ENCODE data around the gene BEND2.

DNA sequence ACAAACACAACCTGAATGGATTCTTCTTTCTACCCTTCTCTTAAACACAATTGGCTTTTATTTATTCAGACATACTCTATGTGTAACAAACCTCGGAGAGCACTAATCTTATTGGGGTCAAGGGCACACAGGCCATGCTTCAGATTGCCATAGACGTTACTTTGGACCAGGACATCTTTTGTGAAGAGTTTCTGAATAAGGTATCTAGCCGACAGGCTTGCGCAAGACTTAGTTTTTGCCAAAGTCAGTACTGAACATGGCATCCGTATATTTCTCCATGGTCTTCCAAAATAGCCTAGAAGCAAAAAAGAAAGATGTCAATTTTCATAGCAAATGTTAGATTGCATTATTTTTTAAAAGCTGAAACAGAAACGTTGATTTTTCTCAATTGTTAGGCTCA, 49.8 kb downstream of the BEND2 start:
- no peak for TF ChIP-seq EP300 (IDR thresholded peaks at IDR 0.05)
- TF ChIP-seq, protein P1, sequence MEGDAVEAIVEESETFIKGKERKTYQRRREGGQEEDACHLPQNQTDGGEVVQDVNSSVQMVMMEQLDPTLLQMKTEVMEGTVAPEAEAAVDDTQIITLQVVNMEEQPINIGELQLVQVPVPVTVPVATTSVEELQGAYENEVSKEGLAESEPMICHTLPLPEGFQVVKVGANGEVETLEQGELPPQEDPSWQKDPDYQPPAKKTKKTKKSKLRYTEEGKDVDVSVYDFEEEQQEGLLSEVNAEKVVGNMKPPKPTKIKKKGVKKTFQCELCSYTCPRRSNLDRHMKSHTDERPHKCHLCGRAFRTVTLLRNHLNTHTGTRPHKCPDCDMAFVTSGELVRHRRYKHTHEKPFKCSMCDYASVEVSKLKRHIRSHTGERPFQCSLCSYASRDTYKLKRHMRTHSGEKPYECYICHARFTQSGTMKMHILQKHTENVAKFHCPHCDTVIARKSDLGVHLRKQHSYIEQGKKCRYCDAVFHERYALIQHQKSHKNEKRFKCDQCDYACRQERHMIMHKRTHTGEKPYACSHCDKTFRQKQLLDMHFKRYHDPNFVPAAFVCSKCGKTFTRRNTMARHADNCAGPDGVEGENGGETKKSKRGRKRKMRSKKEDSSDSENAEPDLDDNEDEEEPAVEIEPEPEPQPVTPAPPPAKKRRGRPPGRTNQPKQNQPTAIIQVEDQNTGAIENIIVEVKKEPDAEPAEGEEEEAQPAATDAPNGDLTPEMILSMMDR (IDR thresholded peaks at IDR 0.05): no peak
- no peak for TF ChIP-seq POLR2A (IDR thresholded peaks at IDR 0.05)
